K562 (cell line): ENCODE data around the gene OVCH2. TPM values are rescaled to one million over a fixed set of nuclear protein-coding genes. Genes with fewer than 3 reads are reported as not detected.

ENCODE experiments used
- ATAC-seq: fragments of 200-7000 bp; cut with Tn5 transposase; 3 replicates; pipeline ENCODE4 v1.9.1; 2020; ENCODE audit warnings: moderate library complexity
- BruUV-seq: library from RNA; stranded (reverse); fragments of 400-500 nt; replicated peaks from 2 replicates; lab custom pipeline; 2021; lab: Mats Ljungman, UMichigan
- CTCF ChIA-PET: fragments of 300-600 bp; formaldehyde crosslinking; extraction: SDS; loops from one replicate; lab custom pipeline; 2021; ENCODE audit warnings: low intra/inter-chr PET ratio; lab: Yijun Ruan, JAX
- POLR2A ChIA-PET: fragments of 300-600, 350-650 bp; sonication (Branson Sonifier 250); formaldehyde crosslinking; extraction: SDS; loops from one replicate; lab custom pipeline; 2021; ENCODE audit warnings: antibody characterized with exemption, inconsistent platforms; lab: Yijun Ruan, JAX
- DNase-seq, 4 experiments: peaks; one replicate each; pipeline versions ENCODE4 v3.0.0 to v3.0.0-alpha.2; 2011 to 2018; ENCODE audit warnings: low spot score in 3 of 4, mixed read lengths in 3 of 4; ENCODE audit errors: extremely low read depth in 1 of 4
- FAIRE-seq: peaks from 2 replicates; lab custom pipeline; 2011; peaks lifted over from hg19 to GRCh38; lab: Jason Lieb, UNC
- H2AFZ ChIP-seq: 2 replicates; pipeline ENCODE4 v1.6.0; 2011; ENCODE audit warnings: low read depth, low read length, control low read depth, inconsistent platforms
- H3K27ac ChIP-seq: fragments of 200-600 bp; 3 replicates; pipeline ENCODE4 v1.8.0; 2011; ENCODE audit warnings: low read depth, mild to moderate bottlenecking, control low read depth, inconsistent platforms, low read length, moderate library complexity, mixed read lengths; ENCODE audit errors: extremely low read depth
- H3K27me3 ChIP-seq, 2 experiments: fragments of 300-600 bp in 1 of 2; 2 replicates in 1 of 2; 3 replicates in 1 of 2; pipeline versions ENCODE4 v1.6.0 to v1.8.0; 2011; ENCODE audit warnings: inconsistent platforms in 2 of 2, low read length in 2 of 2, mild to moderate bottlenecking in 1 of 2, mixed read lengths in 1 of 2, moderate library complexity in 1 of 2; ENCODE audit not compliant: control insufficient read depth in 2 of 2, insufficient read depth in 2 of 2
- H3K36me3 ChIP-seq: fragments of 300-600 bp; 3 replicates; pipeline ENCODE4 v1.8.0; 2011; ENCODE audit warnings: mild to moderate bottlenecking, low read length, inconsistent platforms; ENCODE audit not compliant: control insufficient read depth, insufficient read depth
- H3K4me1 ChIP-seq, 2 experiments: fragments of 200-600 bp in 1 of 2; replicated peaks in 1 of 2; 2 replicates in 1 of 2; 3 replicates in 1 of 2; pipeline versions ENCODE4 v1.5.1 to v1.8.0; 2011; ENCODE audit warnings: inconsistent platforms in 2 of 2, low read length in 2 of 2, mild to moderate bottlenecking in 1 of 2, mixed read lengths in 1 of 2, moderate library complexity in 1 of 2; ENCODE audit not compliant: control insufficient read depth in 2 of 2, insufficient read depth in 2 of 2
- H3K4me2 ChIP-seq: 2 replicates; pipeline ENCODE4 v1.6.1; 2011; ENCODE audit warnings: low read length, control low read depth, inconsistent platforms, mixed read lengths; ENCODE audit not compliant: insufficient read depth
- H3K4me3 ChIP-seq: fragments of 200-600 bp; sonication (generic), shearing (Covaris generic); 2 replicates; pipeline ENCODE4 v1.5.1; 2016; ENCODE audit warnings: control low read depth, inconsistent platforms
- H3K79me2 ChIP-seq: fragments of 200-600 bp; 3 replicates; pipeline ENCODE4 v1.8.0; 2011; ENCODE audit warnings: low read length, inconsistent platforms; ENCODE audit not compliant: control insufficient read depth, insufficient read depth
- H3K9ac ChIP-seq, 2 experiments: 2 replicates each; pipeline versions ENCODE4 v1.6.0 to v1.6.1; 2011; ENCODE audit warnings: low read depth in 2 of 2, low read length in 2 of 2, control low read depth in 1 of 2, inconsistent platforms in 1 of 2, mild to moderate bottlenecking in 1 of 2, mixed read lengths in 1 of 2; ENCODE audit not compliant: insufficient read depth in 1 of 2
- H3K9me1 ChIP-seq: one replicate; pipeline ENCODE4 v1.6.0; 2011; ENCODE audit warnings: inconsistent platforms, mild to moderate bottlenecking, low read length, moderate library complexity; ENCODE audit not compliant: control insufficient read depth, insufficient read depth
- H3K9me3 ChIP-seq: replicated peaks from 2 replicates; pipeline ENCODE4 v1.5.1; 2011; ENCODE audit warnings: low read depth, low read length, inconsistent platforms; ENCODE audit not compliant: control insufficient read depth, insufficient read depth
- H4K20me1 ChIP-seq: replicated peaks from 2 replicates; pipeline ENCODE4 v1.6.1; 2011; ENCODE audit warnings: low read length, inconsistent platforms, mixed read lengths; ENCODE audit not compliant: control insufficient read depth, insufficient read depth
- NFIC ChIP-seq: fragments of 450-650 bp; IDR thresholded peaks from 2 replicates; pipeline ENCODE4 v1.6.1; 2017; ENCODE audit warnings: mild to moderate bottlenecking, inconsistent platforms
- ZNF407 ChIP-seq: fragments of 450-650 bp; IDR thresholded peaks from 2 replicates; pipeline ENCODE4 v1.6.1; 2016; ENCODE audit warnings: low read depth
- WGBS: fragments of 100-300 bp; shearing (Covaris generic); methylation state at CpG from one replicate; pipeline ENCODE4 v1.1.6; 2016; ENCODE audit warnings: low coverage, mixed read lengths; ENCODE audit not compliant: insufficient coverage; ENCODE audit errors: missing lambda C conversion rate; 5-methylcytosine and 5-hydroxymethylcytosine counted together
- in situ Hi-C: fragments of 300-500 bp; cut with MboI; formaldehyde crosslinking; loops from 4 replicates; pipeline ENCODE4 v1.15.0; 2018; ENCODE audit warnings: inconsistent platforms, mixed read lengths
- intact Hi-C: fragments of 100-400 bp; cut with micrococcal nuclease; formaldehyde crosslinking; loops from 2 replicates; pipeline ENCODE4 v1.14.2; 2022
- polyA plus RNA-seq, 8 experiments: library from polyadenylated mRNA; depleted of rRNA in 4 of 8; stranded (reverse) in 5 of 8; unstranded in 3 of 8; fragments of >200 nt; fragmentation: Nextera tagmentation in 2 of 8; fragmentation: Illumina TruSeq in 1 of 8; extraction: Ambion mirVana in 2 of 8; extraction: Trizol in 1 of 8; gene quantifications; 2 replicates each; pipeline versions ENCODE4 v1.2.1 to v1.2.3, GENCODE V29; 2011 to 2014; ENCODE audit warnings: inconsistent platforms in 1 of 8, missing spikeins in 1 of 8
- total RNA-seq, 7 experiments: library from RNA; depleted of rRNA in 6 of 7; stranded (reverse); fragments of >200 nt in 6 of 7; fragmentation: Illumina TruSeq in 2 of 7; extraction: Trizol in 2 of 7; gene quantifications; 2 replicates each; pipeline versions ENCODE4 v1.2.1 to v1.2.3, GENCODE V29; 2011 to 2021; ENCODE audit warnings: low replicate concordance in 1 of 7

The OVCH2 gene
- total and polyA plus RNA-seq, 9 of the 15 experiments (the other 6 are each of a cell fraction or from before 2014, with no cell fraction given): not detected

GRCh38 chr11:7672276-7672959 is 33.9 kb downstream of the OVCH2 start:
- no peaks in the 10 kb centered on the region for H4K20me1 ChIP-seq
- H3K27ac ChIP-seq: no peak overlapping the region
- ATAC-seq (no peak), DNase-seq (no peak), FAIRE-seq (no peak)
- no peaks in the 10 kb centered on the region for H3K36me3 ChIP-seq
- no peak overlapping the region for H3K4me2 ChIP-seq
- H3K9me1 ChIP-seq: no peaks in the 10 kb centered on the region
- peak overlapping the region; percentile 82 for H2AFZ ChIP-seq
- peaks cover 0 to 18% of the 10 kb centered on the region in 2 experiments; a peak in 2 of 5 replicates for H3K27me3 ChIP-seq
- intact Hi-C loops: no loop called here
- no TSS peak for BruUV-seq
- in situ Hi-C loops: loop anchor here (25.0 kb wide), 1 partner anchor 585 kb away; the partner anchor contains the start of gene RBMXL2
- H3K4me3 ChIP-seq: no peak overlapping the region
- ChIA-PET CTCF (no interaction called here), POLR2A (no interaction called here)
- no peaks in the 10 kb centered on the region for H3K79me2 ChIP-seq
- H3K9ac ChIP-seq: no peak overlapping the region
- no peak for TF ChIP-seq ZNF407
- TF ChIP-seq NFIC: peak; percentile 41; the same call in 1 of the 2 replicates
- WGBS: 40% methylated on average over 16 of the region's 16 CpGs
- no peaks in the 10 kb centered on the region for H3K9me3 ChIP-seq
- H3K4me1 ChIP-seq: peaks cover 0 to 12% of the 10 kb centered on the region in 2 experiments; a peak in 4 of 5 replicates
